HG02642 (cell line): Measurements from ENCODE around the gene PAH.
"Not testable (repeated sequence)": the region's sequence is repeated elsewhere in the genome, so short reads cannot be mapped to it uniquely, and the experiment has no call there.

ENCODE experiments used
- ATAC-seq: cut with Tn5 transposase; IDR thresholded peaks from one replicate; pipeline ENCODE4 v1.9.1; 2021; ENCODE audit warnings: mild to moderate bottlenecking; ENCODE audit not compliant: unreplicated experiment, poor library complexity

PAH gene

DNA sequence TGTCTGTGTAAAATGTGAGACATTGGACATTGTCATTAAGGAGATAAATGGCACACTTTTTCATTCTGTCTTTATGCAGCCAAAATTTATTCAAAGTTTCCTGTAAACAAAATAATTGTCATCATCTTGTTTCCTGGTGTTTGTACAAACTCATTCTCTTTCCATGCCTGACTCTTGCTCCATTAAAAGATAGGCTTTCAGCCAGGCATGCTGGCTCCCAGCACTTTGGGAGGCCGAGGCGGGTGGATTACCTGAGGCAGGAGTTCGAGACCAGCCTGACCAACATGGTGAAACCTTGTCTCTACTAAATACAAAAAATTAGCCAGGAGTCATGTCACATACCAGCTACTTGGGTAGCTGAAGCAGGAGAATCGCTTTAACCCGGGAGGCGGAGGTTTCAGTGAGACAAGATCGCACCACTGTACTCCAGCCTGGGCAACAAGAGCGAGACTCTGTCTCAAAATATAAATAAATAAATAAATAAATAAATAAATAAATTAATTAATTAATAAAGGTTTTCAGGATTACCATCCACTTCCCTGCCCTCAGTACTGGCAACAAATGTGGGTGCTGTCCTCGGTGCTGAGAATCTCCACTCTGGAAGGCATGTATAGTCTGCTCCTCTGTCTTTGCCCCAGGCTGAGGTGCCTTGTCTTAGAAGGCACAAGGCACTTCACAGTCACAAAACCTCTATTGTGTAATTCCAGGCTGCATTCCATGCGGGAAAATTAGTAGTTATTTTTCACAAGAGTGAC, 83.2 kb downstream of the PAH start:
- no peak for ATAC-seq

DNA sequence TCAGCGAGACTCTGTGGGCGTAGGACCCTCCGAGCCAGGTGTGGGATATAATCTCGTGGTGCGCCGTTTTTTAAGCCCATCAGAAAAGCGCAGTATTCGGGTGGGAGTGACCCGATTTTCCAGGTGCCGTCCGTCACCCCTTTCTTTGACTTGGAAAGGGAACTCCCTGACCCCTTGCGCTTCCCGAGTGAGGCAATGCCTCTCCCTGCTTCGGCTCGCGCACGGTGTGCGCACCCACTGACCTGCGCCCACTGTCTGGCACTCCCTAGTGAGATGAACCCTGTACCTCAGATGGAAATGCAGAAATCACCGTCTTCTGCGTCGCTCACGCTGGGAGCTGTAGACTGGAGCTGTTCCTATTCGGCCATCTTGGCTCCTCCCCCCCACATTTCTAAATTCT, 84.2 kb downstream of the PAH start:
- not testable (repeated sequence) for ATAC-seq

DNA sequence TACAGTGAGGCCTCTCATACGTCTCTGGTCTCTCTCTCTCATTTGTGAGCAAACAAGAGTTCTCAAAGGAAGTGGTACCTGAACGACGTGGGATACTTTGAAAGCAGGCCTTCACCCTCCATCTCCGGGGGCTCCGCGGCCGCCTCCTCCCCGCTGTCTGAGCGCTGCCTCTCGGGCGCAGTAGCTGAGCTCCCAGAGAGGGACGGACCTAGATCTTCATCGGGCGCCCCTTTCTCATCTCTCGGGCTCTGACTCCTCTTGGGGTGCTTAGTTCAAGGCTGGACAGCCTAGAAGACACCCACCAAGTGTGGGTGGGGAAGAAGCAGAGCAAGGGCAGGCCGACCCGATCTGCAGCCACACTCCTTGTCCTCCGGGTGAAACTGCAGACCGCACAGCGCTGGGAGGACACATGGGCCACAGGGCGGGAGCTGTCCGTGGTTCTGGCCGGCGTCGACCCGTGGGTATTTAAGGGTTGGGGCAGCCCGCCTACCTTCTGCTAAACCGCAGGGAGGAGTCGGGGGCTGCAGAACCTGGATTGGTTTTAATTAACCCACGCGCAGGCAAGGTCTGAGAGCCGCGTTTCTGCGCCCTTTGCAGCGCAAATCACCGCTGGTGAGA, 92.7 kb downstream of the PAH start:
- ATAC-seq, result no peak

DNA sequence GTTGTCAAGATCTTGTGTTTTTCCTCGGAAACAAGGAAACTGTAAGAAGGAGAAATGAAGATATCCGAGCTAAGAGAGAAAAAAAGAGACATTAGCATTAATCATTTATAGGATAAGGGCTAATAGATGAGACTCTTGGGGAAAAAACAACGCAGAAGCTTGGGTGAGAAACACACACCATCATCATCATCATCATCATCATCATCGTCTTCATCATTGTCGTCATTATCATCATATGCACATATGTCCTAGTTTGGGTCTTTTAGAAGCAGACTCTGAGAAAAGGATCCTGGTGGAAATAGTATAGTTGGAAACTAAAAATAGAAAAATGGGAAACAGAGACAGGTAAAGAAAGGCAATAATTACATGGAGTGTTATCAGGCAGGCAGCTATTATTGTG, 95.9 kb downstream of the PAH start:
- no peak for ATAC-seq

DNA sequence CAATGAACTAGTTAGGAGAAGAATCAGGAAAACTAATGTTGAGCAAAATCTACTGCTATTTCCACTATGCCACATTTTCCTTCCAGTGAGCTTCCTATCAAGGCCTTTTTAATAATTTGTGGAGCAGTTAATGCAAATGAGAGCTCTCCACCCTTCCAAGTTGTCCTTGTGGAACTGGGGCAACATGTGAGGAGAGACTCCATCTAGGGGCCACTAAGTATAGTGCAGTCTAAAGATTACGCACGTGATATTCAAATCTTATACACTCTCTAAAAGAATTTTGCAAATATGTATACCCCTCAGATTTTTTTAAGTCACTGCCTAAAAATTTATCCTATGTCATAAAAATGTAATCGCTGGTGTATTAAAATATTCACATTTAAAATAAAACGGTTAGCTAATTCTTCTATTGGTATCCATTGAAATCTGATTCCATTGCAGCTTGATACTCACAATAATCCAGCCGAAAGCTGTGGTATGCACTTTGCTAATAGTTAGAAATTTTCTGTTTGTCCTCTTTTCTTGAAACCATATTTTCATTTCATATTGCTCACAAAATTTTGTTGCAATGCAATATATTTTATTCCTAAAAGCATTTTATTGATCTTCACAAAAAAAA, 100.1 kb downstream of the PAH start:
- no peak for ATAC-seq

DNA sequence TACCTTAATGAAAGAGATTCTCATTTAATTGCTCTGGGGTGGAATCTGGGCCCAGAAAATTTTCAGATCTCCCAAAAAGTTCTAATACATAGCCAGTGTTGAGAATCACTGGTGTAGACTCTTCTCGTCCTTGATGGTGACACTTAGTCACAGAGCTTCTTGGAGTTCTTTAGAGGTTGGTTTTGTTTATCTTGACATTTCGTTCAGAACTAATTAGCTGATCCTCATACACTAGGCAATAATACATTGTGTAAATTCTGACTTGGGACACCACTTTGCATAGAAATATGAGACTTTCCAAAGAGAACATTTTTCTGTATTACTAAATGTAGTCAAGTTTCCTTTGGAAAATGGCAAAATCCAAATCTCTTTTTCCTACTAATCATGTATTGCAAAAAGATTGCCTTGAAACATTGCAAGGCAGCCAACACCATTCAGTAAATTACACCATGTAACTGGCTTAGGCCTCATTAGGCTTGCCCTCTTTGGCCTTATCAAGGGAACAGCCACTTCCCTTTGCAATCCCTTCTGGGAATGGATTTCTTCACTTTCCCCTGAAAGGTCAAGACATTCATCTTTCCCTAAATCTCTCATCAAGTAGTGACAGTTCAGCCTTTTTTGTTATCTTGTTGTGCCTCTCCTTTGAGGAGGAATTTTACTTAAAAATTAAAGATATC, 102.2 kb downstream of the PAH start:
- no peak for ATAC-seq

DNA sequence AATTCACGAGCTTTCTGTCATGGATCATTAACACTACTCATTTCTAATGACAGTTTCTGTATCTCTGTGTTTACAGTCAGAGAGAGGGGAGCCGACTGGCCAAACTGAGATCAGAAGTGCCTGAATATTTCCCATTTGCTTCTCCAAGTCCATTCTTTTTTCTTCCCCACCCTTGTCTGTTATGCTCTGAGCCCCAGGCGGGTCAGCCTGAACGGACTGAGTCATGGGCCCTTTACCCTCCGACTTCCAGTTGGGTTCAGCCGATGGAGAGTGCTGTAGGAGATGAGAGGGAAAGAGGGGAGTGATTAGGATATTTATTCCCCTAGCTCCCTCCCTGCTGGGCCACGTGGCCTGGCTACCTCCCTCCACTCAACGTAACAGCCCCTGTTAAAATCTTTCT, 104.7 kb downstream of the PAH start:
- no peak for ATAC-seq

DNA sequence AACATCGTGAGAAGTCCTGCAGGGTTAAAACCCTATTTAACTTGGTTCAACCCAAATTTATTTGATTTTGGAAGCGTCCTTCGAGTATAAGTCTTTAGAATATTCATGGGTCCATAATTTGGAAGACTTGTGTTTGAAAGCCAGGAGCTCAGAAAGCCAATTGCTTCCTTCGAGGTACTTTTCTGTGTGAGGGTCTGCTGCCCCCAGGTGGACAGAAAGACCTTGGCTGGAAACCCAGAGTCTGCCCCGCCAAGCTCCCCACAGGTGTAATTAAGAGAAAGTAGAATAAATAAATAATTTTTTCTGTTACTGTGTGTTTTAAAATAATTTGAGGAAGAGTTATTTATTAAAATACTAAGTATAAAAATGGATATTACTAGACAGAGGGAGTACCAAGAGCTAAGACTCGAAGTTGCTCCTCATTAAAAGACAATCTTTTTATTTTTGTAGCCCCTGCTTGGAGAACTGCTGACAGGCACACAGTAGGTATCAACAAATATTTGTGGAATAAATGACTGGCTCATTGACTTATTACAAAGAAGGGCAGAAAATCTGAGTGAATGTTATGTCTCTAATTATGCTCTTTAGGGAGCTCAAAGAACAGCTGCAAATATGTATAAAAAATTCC, 105.8 kb downstream of the PAH start:
- ATAC-seq, result no peak

DNA sequence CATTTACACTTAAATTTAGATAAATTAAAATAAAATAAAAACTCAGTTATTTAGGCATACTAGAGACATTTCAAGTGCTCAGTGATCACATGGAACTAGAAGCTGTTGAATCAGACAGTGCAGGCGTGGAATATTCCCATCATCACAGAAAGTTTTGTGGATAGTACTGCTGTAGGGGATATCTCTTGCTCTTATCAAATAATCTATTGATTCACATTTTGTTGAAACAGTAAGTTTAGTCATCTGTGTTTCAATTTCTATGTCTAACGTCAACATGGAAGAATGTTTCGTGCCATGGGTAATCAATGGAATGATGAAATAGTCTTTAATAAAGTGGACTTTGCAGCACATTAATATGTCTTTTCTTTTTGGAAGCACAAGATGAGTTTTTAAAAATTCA, 108.6 kb downstream of the PAH start:
- no peak for ATAC-seq

DNA sequence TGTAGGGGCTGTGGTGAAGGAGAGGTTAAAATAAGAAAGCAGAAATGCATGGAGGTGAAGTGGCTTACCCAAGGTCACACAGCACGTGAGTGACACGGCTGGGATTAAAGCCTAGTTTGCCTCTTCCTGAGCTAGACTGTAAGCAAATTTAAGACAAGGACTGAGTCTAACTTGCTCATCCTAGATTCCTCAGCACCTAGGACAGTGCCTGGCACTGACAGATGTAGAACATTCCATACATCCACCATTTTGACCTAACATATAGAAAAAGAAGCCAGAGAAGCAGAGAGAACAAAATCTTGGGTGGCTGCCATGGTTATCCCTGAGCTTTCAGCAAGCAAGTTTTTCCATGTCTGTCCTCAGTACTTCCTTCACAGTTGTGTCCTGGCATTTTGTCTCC, 110.5 kb downstream of the PAH start:
- no peak for ATAC-seq

DNA sequence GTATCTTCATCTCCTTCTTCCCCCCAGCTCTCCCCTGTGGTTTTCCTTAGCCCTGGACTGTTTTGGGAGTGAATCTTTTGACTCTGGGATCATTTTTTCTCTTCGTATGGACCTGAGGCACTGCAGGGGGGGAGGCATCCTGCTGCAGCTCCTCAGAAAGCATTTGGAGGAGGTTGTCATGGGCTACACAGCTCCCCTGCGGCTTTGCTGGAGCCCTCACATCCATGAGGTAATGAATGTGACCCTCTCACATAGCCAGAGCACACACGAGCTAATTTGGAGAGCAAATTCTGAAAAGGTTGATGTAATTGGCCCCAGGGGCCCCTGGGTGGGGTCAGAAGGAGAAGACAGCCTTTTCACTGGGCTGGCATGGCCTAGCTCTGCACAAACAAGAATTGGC, 110.9 kb downstream of the PAH start:
- no peak for ATAC-seq

DNA sequence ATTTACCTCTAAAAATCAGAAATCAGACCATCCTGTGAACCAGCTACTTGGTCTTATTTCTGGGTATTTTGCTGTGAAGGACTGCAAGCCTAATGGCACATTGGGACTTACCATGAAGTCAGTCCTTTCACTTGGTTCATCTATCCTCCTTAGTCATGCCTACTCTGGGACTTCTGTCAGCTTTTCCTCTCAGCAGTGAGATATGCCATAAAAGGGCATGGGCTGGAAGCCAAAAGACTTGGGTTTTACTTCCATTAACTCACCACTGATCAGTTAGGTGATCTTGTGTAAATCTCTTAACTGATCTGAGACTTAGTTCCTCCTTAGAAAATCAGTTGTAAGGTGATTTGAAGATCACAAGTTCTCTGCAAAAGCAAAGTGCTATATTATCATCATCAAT, 116.5 kb downstream of the PAH start:
- ATAC-seq, result no peak

DNA sequence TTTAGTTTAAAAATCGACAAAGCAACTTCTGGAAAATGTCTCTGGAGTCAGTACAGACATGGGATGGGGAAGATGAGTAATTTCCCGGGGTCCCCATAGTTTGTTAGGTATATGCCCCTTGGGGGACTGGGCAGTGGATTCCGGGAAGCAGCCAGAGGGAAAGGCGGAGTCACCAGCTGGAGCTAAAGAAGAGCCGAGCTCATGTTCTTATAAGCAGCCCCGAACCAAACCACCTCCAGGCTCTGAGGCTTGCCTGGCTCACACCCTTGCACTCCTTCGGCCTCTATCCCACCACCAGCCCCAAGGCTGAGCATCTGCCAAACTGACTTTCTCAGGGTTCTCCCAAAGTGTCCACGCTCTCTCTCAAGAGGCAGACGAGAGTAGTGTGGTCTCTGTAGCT, 117.8 kb downstream of the PAH start:
- no peak for ATAC-seq

DNA sequence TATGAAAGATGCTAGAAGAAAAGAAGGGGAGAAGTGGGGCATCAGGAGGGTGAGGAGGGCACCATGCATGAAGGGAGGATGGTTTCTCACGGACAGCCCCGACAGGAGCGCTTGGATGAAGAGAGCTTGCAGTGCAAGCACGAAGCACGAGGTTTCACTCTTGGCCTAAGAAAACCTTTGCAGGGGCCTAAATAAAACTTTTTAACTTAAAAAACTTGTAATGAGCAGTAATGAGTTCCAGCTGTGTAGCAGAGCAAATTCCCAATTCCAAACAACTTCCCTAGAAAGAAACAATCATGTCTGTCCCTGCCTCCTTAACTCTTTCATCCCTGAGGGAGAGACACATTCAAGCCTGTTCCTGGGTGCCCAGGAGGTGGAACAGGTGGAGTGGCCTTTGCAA, 119.5 kb downstream of the PAH start:
- ATAC-seq, result no peak

DNA sequence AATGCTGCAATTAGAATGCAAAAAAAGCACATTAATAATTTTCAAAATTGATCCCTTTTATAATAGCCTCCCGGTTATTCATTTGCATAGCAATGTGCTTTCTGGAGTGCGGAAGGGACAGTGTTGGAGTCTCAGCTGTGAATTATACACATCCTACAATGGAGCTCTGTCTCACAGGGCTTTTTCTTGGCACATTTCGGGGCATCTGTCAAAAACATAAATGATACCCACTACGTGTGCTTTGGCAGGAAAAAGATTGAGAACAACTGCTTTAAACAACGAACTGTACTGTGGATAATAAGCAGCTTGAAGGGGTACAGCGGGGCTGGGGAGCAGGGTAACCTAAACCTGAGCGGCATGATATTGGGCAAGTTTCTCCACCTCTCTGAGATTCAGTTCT, 123.1 kb downstream of the PAH start:
- no peak for ATAC-seq
